Smooth muscle cell (in vitro differentiated cells): ENCODE measurements around the gene RAPGEF2. TPM values are rescaled to one million over a fixed set of nuclear protein-coding genes. Genes with fewer than 3 reads are reported as not detected.

Source experiments
- DNase-seq: peaks from one replicate; lab custom pipeline; 2025; ENCODE audit not compliant: unreplicated experiment; lab: John Stamatoyannopoulos, UW
- H2AFZ ChIP-seq: fragments of 200-600 bp; sonication (generic); 2 replicates; pipeline ENCODE4 v1.6.0; 2016; ENCODE audit warnings: antibody characterized with exemption, low read depth, mild to moderate bottlenecking
- H3F3A ChIP-seq: fragments of 200-600 bp; sonication (generic); 2 replicates; pipeline ENCODE4 v1.6.0; 2017; ENCODE audit warnings: antibody characterized with exemption, low read depth
- H3K27ac ChIP-seq: fragments of 200-600 bp; sonication (generic); 2 replicates; pipeline ENCODE4 v1.5.1; 2016; ENCODE audit warnings: low read depth, mild to moderate bottlenecking
- H3K27me3 ChIP-seq: fragments of 200-600 bp; sonication (generic); 2 replicates; pipeline ENCODE4 v1.6.1; 2016; ENCODE audit warnings: low read depth, mild to moderate bottlenecking
- H3K36me3 ChIP-seq: fragments of 200-600 bp; sonication (generic); 2 replicates; pipeline ENCODE4 v1.5.1; 2016; ENCODE audit warnings: low read depth
- H3K4me1 ChIP-seq: fragments of 200-600 bp; sonication (generic); 2 replicates; pipeline ENCODE4 v1.5.1; 2016; ENCODE audit warnings: low read depth
- H3K4me2 ChIP-seq: fragments of 200-600 bp; sonication (generic); 2 replicates; pipeline ENCODE4 v1.6.0; 2016; ENCODE audit warnings: mild to moderate bottlenecking
- H3K4me3 ChIP-seq: fragments of 200-600 bp; sonication (generic); 2 replicates; pipeline ENCODE4 v1.5.1; 2016; ENCODE audit warnings: mild to moderate bottlenecking
- H3K79me2 ChIP-seq: fragments of 200-600 bp; sonication (generic); 2 replicates; pipeline ENCODE4 v1.6.0; 2016; ENCODE audit warnings: low read depth, mild to moderate bottlenecking
- H3K9ac ChIP-seq: fragments of 200-600 bp; sonication (generic); 2 replicates; pipeline ENCODE4 v1.6.0; 2016; ENCODE audit warnings: low read depth
- H3K9me3 ChIP-seq: fragments of 200-600 bp; sonication (generic); replicated peaks from 2 replicates; pipeline ENCODE4 v1.5.1; 2016; ENCODE audit warnings: low read depth
- H4K20me1 ChIP-seq: fragments of 200-600 bp; sonication (generic); 2 replicates; pipeline ENCODE4 v1.6.0; 2016; ENCODE audit warnings: low read depth
- WGBS: methylation state at CpG from one replicate; pipeline ENCODE4 v1.1.7; 2016; ENCODE audit warnings: low lambda C conversion rate; 5-methylcytosine and 5-hydroxymethylcytosine counted together
- polyA plus RNA-seq: library from polyadenylated mRNA; unstranded; fragments of >200 nt; fragmentation: Nextera tagmentation; extraction: Ambion mirVana; gene quantifications from 2 replicates; pipeline ENCODE4 v1.2.1, GENCODE V29; 2016
- total RNA-seq: library from RNA; depleted of rRNA; stranded (reverse); fragments of >200 nt; gene quantifications from 2 replicates; pipeline ENCODE4 v1.2.3, GENCODE V29; 2014
- TF ChIP-seq, protein P1 (sequence below): fragments of 200-600 bp; sonication (generic); IDR thresholded peaks from 2 replicates; pipeline ENCODE4 v1.5.1; 2017; ENCODE audit warnings: borderline replicate concordance, mild to moderate bottlenecking, antibody characterized with exemption; ENCODE audit not compliant: insufficient read depth, poor library complexity, severe bottlenecking

Gene RAPGEF2
- total and polyA plus RNA-seq, 2 experiments from 2014 or later, result 7.4 to 44.7 TPM

DNA sequence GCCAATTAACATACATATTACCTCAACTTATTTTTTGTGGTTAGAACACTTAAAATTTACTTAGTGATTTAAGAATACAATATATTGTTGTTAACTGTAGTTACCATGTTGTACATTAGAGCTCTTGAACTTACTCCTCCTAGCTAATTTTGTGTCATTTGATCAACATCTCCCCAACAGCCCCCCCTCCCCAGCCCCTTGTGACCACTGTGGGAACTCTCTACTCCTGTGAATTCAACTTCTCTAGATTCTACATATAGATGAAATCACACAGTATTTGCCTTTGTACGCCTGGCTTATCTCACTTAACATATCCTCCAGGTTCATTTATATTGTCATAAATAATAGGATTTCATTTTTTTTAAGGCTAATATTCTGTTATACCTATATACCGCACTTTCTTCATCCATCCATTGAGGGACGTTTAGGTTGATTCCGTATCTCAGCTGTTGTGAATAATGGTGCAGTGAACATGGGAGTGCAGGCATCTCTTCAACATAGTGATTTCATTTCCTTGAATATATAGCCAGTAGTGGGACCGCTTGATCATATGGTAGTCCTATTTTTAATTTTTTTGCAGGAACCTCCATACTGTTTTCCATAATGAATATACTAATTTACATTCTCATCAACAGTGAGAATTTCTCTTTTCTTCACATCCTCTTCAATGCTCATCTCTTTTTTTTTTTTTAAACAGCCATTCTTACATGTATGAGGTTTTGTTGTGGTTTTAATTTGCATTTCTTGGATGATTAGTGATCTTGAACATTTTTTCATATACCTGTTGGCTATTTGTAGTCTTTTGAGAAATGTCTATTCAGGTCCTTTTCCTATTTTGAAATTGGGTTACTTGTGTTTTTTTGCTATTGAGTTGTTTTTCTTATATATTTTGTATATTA is 66.8 kb downstream of the RAPGEF2 start:
- H2AFZ ChIP-seq, result no peak overlapping the region
- H3K4me2 ChIP-seq, result no peak overlapping the region
- 96% methylated on average over 5 of the region's 5 CpGs for WGBS
- no peaks in the 10 kb centered on the region for H3K27me3 ChIP-seq
- TF ChIP-seq, protein P1, sequence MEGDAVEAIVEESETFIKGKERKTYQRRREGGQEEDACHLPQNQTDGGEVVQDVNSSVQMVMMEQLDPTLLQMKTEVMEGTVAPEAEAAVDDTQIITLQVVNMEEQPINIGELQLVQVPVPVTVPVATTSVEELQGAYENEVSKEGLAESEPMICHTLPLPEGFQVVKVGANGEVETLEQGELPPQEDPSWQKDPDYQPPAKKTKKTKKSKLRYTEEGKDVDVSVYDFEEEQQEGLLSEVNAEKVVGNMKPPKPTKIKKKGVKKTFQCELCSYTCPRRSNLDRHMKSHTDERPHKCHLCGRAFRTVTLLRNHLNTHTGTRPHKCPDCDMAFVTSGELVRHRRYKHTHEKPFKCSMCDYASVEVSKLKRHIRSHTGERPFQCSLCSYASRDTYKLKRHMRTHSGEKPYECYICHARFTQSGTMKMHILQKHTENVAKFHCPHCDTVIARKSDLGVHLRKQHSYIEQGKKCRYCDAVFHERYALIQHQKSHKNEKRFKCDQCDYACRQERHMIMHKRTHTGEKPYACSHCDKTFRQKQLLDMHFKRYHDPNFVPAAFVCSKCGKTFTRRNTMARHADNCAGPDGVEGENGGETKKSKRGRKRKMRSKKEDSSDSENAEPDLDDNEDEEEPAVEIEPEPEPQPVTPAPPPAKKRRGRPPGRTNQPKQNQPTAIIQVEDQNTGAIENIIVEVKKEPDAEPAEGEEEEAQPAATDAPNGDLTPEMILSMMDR, result no peak
- no peak for DNase-seq
- no peak overlapping the region for H3K9ac ChIP-seq
- H3K9me3 ChIP-seq, result no peaks in the 10 kb centered on the region
- no peak overlapping the region for H3K4me3 ChIP-seq
- H3K27ac ChIP-seq, result no peak overlapping the region
- peaks cover 87% of the 10 kb centered on the region for H3K79me2 ChIP-seq
- no peaks in the 10 kb centered on the region for H3K36me3 ChIP-seq
- no peaks in the 10 kb centered on the region for H3F3A ChIP-seq
- no peaks in the 10 kb centered on the region for H3K4me1 ChIP-seq
- H4K20me1 ChIP-seq, result peaks cover 98% of the 10 kb centered on the region

DNA sequence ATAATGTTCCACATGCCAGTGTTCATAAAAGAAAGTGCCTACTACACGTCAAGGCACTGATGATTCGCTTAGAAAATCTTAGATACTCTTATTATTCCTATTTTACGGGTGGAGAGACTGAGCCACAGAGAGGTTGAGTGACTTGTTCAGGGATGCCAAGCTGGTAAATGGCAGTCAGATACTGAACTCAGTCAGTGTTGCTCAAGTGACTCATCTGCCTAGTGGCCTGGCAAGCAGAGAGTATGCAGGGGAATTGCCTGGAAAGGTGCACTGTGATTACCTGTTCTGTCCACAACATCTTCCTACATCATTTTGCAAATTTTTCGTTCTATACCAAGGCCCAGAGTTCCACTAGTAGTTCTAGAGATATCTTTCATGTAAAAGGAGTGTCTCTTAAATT is 68.4 kb downstream of the RAPGEF2 start:
- DNase-seq, result no peak
- H3K9ac ChIP-seq, result no peak overlapping the region
- H3K4me3 ChIP-seq, result no peak overlapping the region
- H3K79me2 ChIP-seq, result peaks cover 79% of the 10 kb centered on the region
- no peak overlapping the region for H3K4me2 ChIP-seq
- no peak overlapping the region for H3K27ac ChIP-seq
- no peaks in the 10 kb centered on the region for H3K36me3 ChIP-seq
- peaks cover 96% of the 10 kb centered on the region for H4K20me1 ChIP-seq
- H3K27me3 ChIP-seq, result no peaks in the 10 kb centered on the region
- H2AFZ ChIP-seq, result no peak overlapping the region
- no peaks in the 10 kb centered on the region for H3K9me3 ChIP-seq
- no peaks in the 10 kb centered on the region for H3F3A ChIP-seq
- WGBS, result 88% methylated on average over 4 of the region's 4 CpGs
- TF ChIP-seq, protein P1, result no peak
- peaks cover 7% of the 10 kb centered on the region for H3K4me1 ChIP-seq

DNA sequence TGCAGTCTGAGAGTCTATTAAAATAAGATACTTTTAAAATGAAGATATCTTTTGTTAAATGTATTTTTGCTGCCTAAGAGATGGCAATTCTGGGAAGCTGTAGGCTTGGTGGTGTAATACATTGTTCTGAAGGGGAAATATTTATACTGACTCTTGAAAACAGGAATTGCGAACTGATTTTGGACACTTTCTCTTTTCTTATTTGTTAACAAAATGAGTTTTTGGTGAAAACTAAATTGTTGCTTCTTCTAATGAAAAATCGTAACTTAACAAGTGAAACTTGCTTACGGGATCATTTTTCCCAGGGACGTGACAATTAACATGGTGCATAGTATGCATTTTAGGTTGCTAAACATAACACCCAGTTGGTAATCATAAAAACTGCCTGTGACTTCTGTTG is 71.0 kb downstream of the RAPGEF2 start:
- WGBS, result 92% methylated on average over 4 of the region's 4 CpGs
- Histone ChIP-seq H3K79me2 (peaks cover 76% of the 10 kb centered on the region), H3K9ac (no peak overlapping the region), H3K4me3 (no peak overlapping the region), H3K4me2 (no peak overlapping the region), H3K36me3 (no peaks in the 10 kb centered on the region), H3K9me3 (no peaks in the 10 kb centered on the region), H3K27ac (no peak overlapping the region), H4K20me1 (peaks cover 94% of the 10 kb centered on the region), H2AFZ (no peak overlapping the region), H3K27me3 (no peaks in the 10 kb centered on the region), H3K4me1 (peaks cover 7% of the 10 kb centered on the region), H3F3A (no peaks in the 10 kb centered on the region)
- TF ChIP-seq, protein P1, result no peak
- no peak for DNase-seq

DNA sequence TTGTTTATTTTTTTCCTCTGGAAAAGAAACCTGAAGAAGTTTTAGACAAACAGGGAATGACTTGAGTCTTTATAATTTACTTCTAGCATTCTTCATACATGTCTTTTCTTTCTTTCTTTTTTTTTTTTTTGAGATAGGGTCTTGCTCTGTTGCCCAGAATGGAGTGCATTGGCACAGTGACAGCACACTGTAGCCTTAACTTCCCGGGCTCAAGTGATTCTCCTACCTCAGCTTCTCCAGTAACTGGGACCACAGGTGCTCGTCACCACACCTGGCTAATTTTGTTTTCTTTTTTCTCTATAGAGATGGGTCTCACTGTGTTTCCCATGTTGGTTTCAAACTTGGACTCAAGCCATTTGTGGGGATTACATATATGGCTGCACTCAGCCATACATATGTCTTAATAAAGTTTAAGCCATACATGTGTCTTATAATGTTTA is 71.8 kb downstream of the RAPGEF2 start:
- peaks cover 76% of the 10 kb centered on the region for H3K79me2 ChIP-seq
- TF ChIP-seq, protein P1, result no peak
- DNase-seq, result no peak
- H2AFZ ChIP-seq, result no peak overlapping the region
- H3K9ac ChIP-seq, result no peak overlapping the region
- H3K4me2 ChIP-seq, result peak overlapping the region; percentile 65
- no peaks in the 10 kb centered on the region for H3K36me3 ChIP-seq
- H3K27ac ChIP-seq, result peak overlapping the region; percentile 54
- WGBS, result 94% methylated on average over 2 of the region's 2 CpGs
- H3F3A ChIP-seq, result no peaks in the 10 kb centered on the region
- no peaks in the 10 kb centered on the region for H3K9me3 ChIP-seq
- no peaks in the 10 kb centered on the region for H3K27me3 ChIP-seq
- peak overlapping the region; percentile 30 for H3K4me3 ChIP-seq
- peaks cover 10% of the 10 kb centered on the region for H3K4me1 ChIP-seq
- peaks cover 95% of the 10 kb centered on the region for H4K20me1 ChIP-seq
